Neural progenitor cell (in vitro differentiated cells): ENCODE measurements around the gene STIL. TPM values are rescaled to one million over a fixed set of nuclear protein-coding genes. Genes with fewer than 3 reads are reported as not detected.
"Not testable (repeated sequence)": the region's sequence is repeated elsewhere in the genome, so short reads cannot be mapped to it uniquely, and the experiment has no call there.

Experiments
- DNase-seq: peaks from one replicate; pipeline ENCODE4 v3.0.0-alpha.2; 2016; ENCODE audit warnings: low spot score
- H2AFZ ChIP-seq: fragments of 200-600 bp; sonication (generic); replicated peaks from 2 replicates; pipeline ENCODE4 v1.6.1; 2016; ENCODE audit warnings: antibody characterized with exemption
- H3F3A ChIP-seq: fragments of 200-600 bp; sonication (generic); 2 replicates; pipeline ENCODE4 v1.6.1; 2016; ENCODE audit warnings: antibody characterized with exemption, low read depth
- H3K27ac ChIP-seq: fragments of 200-600 bp; sonication (generic); 2 replicates; pipeline ENCODE4 v1.5.1; 2016; ENCODE audit warnings: mild to moderate bottlenecking
- H3K27me3 ChIP-seq: fragments of 200-600 bp; sonication (generic); 2 replicates; pipeline ENCODE4 v1.6.1; 2016; ENCODE audit warnings: mild to moderate bottlenecking, moderate library complexity
- H3K36me3 ChIP-seq: fragments of 200-600 bp; sonication (generic); 2 replicates; pipeline ENCODE4 v1.5.1; 2016
- H3K4me1 ChIP-seq: fragments of 200-600 bp; sonication (generic); 2 replicates; pipeline ENCODE4 v1.6.1; 2016; ENCODE audit warnings: mixed run types
- H3K4me2 ChIP-seq: fragments of 200-600 bp; sonication (generic); 2 replicates; pipeline ENCODE4 v1.6.1; 2016
- H3K4me3 ChIP-seq: fragments of 200-600 bp; sonication (generic); 2 replicates; pipeline ENCODE4 v1.5.1; 2016
- H3K79me2 ChIP-seq: fragments of 200-600 bp; sonication (generic); 2 replicates; pipeline ENCODE4 v1.6.1; 2016; ENCODE audit warnings: low read depth
- H3K9ac ChIP-seq: fragments of 200-600 bp; sonication (generic); 2 replicates; pipeline ENCODE4 v1.6.1; 2016
- H3K9me3 ChIP-seq: fragments of 200-600 bp; sonication (generic); 2 replicates; pipeline ENCODE4 v1.5.1; 2016; ENCODE audit warnings: low read depth
- H4K20me1 ChIP-seq: fragments of 200-600 bp; sonication (generic); 2 replicates; pipeline ENCODE4 v1.6.1; 2016; ENCODE audit warnings: low read depth
- H3K27ac Mint-ChIP-seq: 3 replicates; pipeline ENCODE4 v1.8.0; 2021; ENCODE audit warnings: mixed read lengths
- H3K27me3 Mint-ChIP-seq: 2 replicates; pipeline ENCODE4 v1.8.0; 2022; ENCODE audit warnings: low read depth, mild to moderate bottlenecking, inconsistent platforms, moderate library complexity, mixed read lengths; ENCODE audit not compliant: insufficient read depth
- H3K36me3 Mint-ChIP-seq: 3 replicates; pipeline ENCODE4 v1.8.0; 2021; ENCODE audit warnings: mixed read lengths
- H3K4me1 Mint-ChIP-seq: 3 replicates; pipeline ENCODE4 v1.8.0; 2021; ENCODE audit warnings: mixed read lengths
- H3K4me3 Mint-ChIP-seq: 3 replicates; pipeline ENCODE4 v1.8.0; 2021; ENCODE audit warnings: mild to moderate bottlenecking, moderate library complexity, mixed read lengths
- H3K9me3 Mint-ChIP-seq: 3 replicates; pipeline ENCODE4 v1.8.0; 2020; ENCODE audit warnings: mixed read lengths
- CTCF ChIP-seq: fragments of 200-600 bp; sonication (generic); IDR thresholded peaks from 2 replicates; pipeline ENCODE4 v1.5.1; 2017; ENCODE audit warnings: antibody characterized with exemption, mild to moderate bottlenecking
- EZH2 ChIP-seq: fragments of 200-600 bp; sonication (generic); IDR thresholded peaks from 2 replicates; pipeline ENCODE4 v1.6.1; 2017; ENCODE audit warnings: antibody characterized with exemption, mild to moderate bottlenecking, moderate library complexity
- EZH2phosphoT487 ChIP-seq: fragments of 200-600 bp; sonication (generic); IDR thresholded peaks from 2 replicates; pipeline ENCODE4 v1.6.1; 2017; ENCODE audit warnings: antibody characterized with exemption
- total RNA-seq: library from RNA; depleted of rRNA; stranded (reverse); fragments of >200 nt; gene quantifications from 2 replicates; pipeline ENCODE4 v1.2.3, GENCODE V29; 2015; ENCODE audit warnings: low replicate concordance

STIL gene
- total RNA-seq, 1 donor from 2014 or later = 59.0 TPM

- no peak overlapping the region for H3K9ac ChIP-seq
- Mint-ChIP-seq H3K4me3 (no peak overlapping the region), H3K9me3 (no peaks in the 10 kb centered on the region), H3K36me3 (peaks cover 17% of the 10 kb centered on the region), H3K27me3 (no peaks in the 10 kb centered on the region), H3K4me1 (no peaks in the 10 kb centered on the region), H3K27ac (no peak overlapping the region)
- H3K27me3 ChIP-seq = no peaks in the 10 kb centered on the region
- no peak overlapping the region for H3K4me3 ChIP-seq
- peaks cover 53% of the 10 kb centered on the region for H3K79me2 ChIP-seq
- TF ChIP-seq EZH2phosphoT487 = no peak
- no peak for TF ChIP-seq CTCF
- TF ChIP-seq EZH2 = no peak
- no peak for DNase-seq
- H3K27ac ChIP-seq = no peak overlapping the region
- peaks cover 2% of the 10 kb centered on the region for H4K20me1 ChIP-seq
- H3K9me3 ChIP-seq = no peaks in the 10 kb centered on the region
- no peak overlapping the region for H3K4me2 ChIP-seq
- H2AFZ ChIP-seq = no peak overlapping the region
- H3K4me1 ChIP-seq = no peaks in the 10 kb centered on the region
- H3F3A ChIP-seq = no peaks in the 10 kb centered on the region
- peaks cover 8% of the 10 kb centered on the region for H3K36me3 ChIP-seq
Observed at GRCh38 chr1:47276850-47277249, 37.1 kb downstream of the STIL start.

- not testable (repeated sequence) for H3K27me3 Mint-ChIP-seq, H3F3A ChIP-seq, H3K27ac ChIP-seq, DNase-seq, H3K9me3 ChIP-seq, H3K27ac Mint-ChIP-seq, H3K4me3 Mint-ChIP-seq, H3K27me3 ChIP-seq, H3K4me1 ChIP-seq, H3K4me3 ChIP-seq, H3K4me1 Mint-ChIP-seq, H2AFZ ChIP-seq, H3K4me2 ChIP-seq, H4K20me1 ChIP-seq, H3K9ac ChIP-seq, H3K9me3 Mint-ChIP-seq
- H3K79me2 ChIP-seq = peaks cover 53% of the 10 kb centered on the region
- peaks cover 12% of the 10 kb centered on the region for H3K36me3 ChIP-seq
- peaks cover 16% of the 10 kb centered on the region for H3K36me3 Mint-ChIP-seq
Observed at GRCh38 chr1:47275811-47276210, 38.1 kb downstream of the STIL start.

GRCh38 chr1:47265529-47265928 is 48.4 kb downstream of the STIL start:
- Histone ChIP-seq H3F3A (peaks cover 18% of the 10 kb centered on the region), H3K36me3 (peaks cover 28% of the 10 kb centered on the region)
- H3K36me3 Mint-ChIP-seq = peaks cover 20% of the 10 kb centered on the region
- H3K9me3 ChIP-seq, H3K4me1 Mint-ChIP-seq, H3K4me1 ChIP-seq, H3K27me3 Mint-ChIP-seq, H4K20me1 ChIP-seq, H3K27ac Mint-ChIP-seq, H3K4me3 ChIP-seq, H3K27me3 ChIP-seq, H3K4me2 ChIP-seq, H2AFZ ChIP-seq, H3K4me3 Mint-ChIP-seq, DNase-seq, H3K9me3 Mint-ChIP-seq, H3K27ac ChIP-seq, H3K9ac ChIP-seq, H3K79me2 ChIP-seq: not testable (repeated sequence)

- H3K4me3 ChIP-seq = no peak overlapping the region
- no peaks in the 10 kb centered on the region for H3K27me3 ChIP-seq
- H3K27ac Mint-ChIP-seq = no peak overlapping the region
- peaks cover 21% of the 10 kb centered on the region for H3K36me3 Mint-ChIP-seq
- no peaks in the 10 kb centered on the region for H3K79me2 ChIP-seq
- H3K9me3 ChIP-seq = no peaks in the 10 kb centered on the region
- H3K4me2 ChIP-seq = no peak overlapping the region
- H3K9ac ChIP-seq = no peak overlapping the region
- H3K36me3 ChIP-seq = peaks cover 34% of the 10 kb centered on the region
- TF ChIP-seq CTCF (peak; percentile 79), EZH2phosphoT487 (no peak)
- H3K4me3 Mint-ChIP-seq = no peak overlapping the region
- H3K27me3 Mint-ChIP-seq = no peaks in the 10 kb centered on the region
- no peaks in the 10 kb centered on the region for H3K4me1 Mint-ChIP-seq
- DNase-seq = peak; percentile 56
- no peak overlapping the region for H2AFZ ChIP-seq
- no peak overlapping the region for H3K27ac ChIP-seq
- H4K20me1 ChIP-seq = no peaks in the 10 kb centered on the region
- no peaks in the 10 kb centered on the region for H3K9me3 Mint-ChIP-seq
- H3F3A ChIP-seq = peaks cover 18% of the 10 kb centered on the region
- no peaks in the 10 kb centered on the region for H3K4me1 ChIP-seq
Observed at GRCh38 chr1:47262787-47263413, 51.0 kb downstream of the STIL start.
